GM23338 (cell line): ENCODE results near the gene HLCS. TPM values are rescaled to one million over a fixed set of nuclear protein-coding genes. Genes with fewer than 3 reads are reported as not detected.

Source experiments
- ATAC-seq: fragments of 200-7000 bp; cut with Tn5 transposase; 3 replicates; pipeline ENCODE4 v1.9.1; 2020
- DNase-seq: peaks from one replicate; pipeline ENCODE4 v3.0.0-alpha.2; 2015; ENCODE audit warnings: low spot score
- H2AFZ ChIP-seq: fragments of 200-600 bp; sonication (generic); 2 replicates; pipeline ENCODE4 v1.8.0; 2016; ENCODE audit warnings: antibody characterized with exemption, mild to moderate bottlenecking, moderate library complexity
- H3F3A ChIP-seq: fragments of 200-600 bp; sonication (generic); replicated peaks from 2 replicates; pipeline ENCODE4 v1.8.0; 2017; ENCODE audit warnings: antibody characterized with exemption, mixed run types, low read depth
- H3K27ac ChIP-seq: fragments of 200-600 bp; sonication (generic); 2 replicates; pipeline ENCODE4 v1.6.1; 2016; ENCODE audit warnings: low read depth
- H3K27me3 ChIP-seq: fragments of 200-600 bp; sonication (generic); 2 replicates; pipeline ENCODE4 v1.8.0; 2016; ENCODE audit warnings: mild to moderate bottlenecking, mixed run types, moderate library complexity; ENCODE audit not compliant: insufficient read depth
- H3K36me3 ChIP-seq: fragments of 200-600 bp; sonication (generic); 2 replicates; pipeline ENCODE4 v1.8.0; 2016; ENCODE audit warnings: mild to moderate bottlenecking; ENCODE audit not compliant: insufficient read depth
- H3K4me1 ChIP-seq: fragments of 200-600 bp; sonication (generic); 2 replicates; pipeline ENCODE4 v1.8.0; 2016; ENCODE audit warnings: mild to moderate bottlenecking, moderate library complexity; ENCODE audit not compliant: insufficient read depth
- H3K4me2 ChIP-seq: fragments of 200-600 bp; sonication (generic); 2 replicates; pipeline ENCODE4 v1.7.1; 2017; ENCODE audit warnings: mixed run types
- H3K4me3 ChIP-seq: fragments of 200-600 bp; sonication (generic); 2 replicates; pipeline ENCODE4 v1.6.1; 2016; ENCODE audit warnings: mixed run types
- H3K79me2 ChIP-seq: fragments of 200-600 bp; sonication (generic); replicated peaks from 2 replicates; pipeline ENCODE4 v1.8.0; 2017; ENCODE audit warnings: mild to moderate bottlenecking; ENCODE audit not compliant: insufficient read depth
- H3K9me2 ChIP-seq: fragments of 200-600 bp; sonication (generic); 2 replicates; pipeline ENCODE4 v1.8.0; 2017; ENCODE audit not compliant: insufficient read depth
- H4K20me1 ChIP-seq: fragments of 200-600 bp; sonication (generic); replicated peaks from 2 replicates; pipeline ENCODE4 v1.8.0; 2017; ENCODE audit warnings: mild to moderate bottlenecking; ENCODE audit not compliant: insufficient read depth
- H3K27ac Mint-ChIP-seq: 2 replicates; pipeline ENCODE4 v1.8.0; 2020; ENCODE audit warnings: inconsistent platforms, mild to moderate bottlenecking, moderate library complexity, mixed read lengths
- H3K27me3 Mint-ChIP-seq: 3 replicates; pipeline ENCODE4 v1.8.0; 2022; ENCODE audit warnings: low read depth, mild to moderate bottlenecking, moderate library complexity, mixed read lengths, inconsistent platforms; ENCODE audit not compliant: insufficient read depth, poor library complexity
- H3K36me3 Mint-ChIP-seq: 3 replicates; pipeline ENCODE4 v1.8.0; 2021; ENCODE audit warnings: low read depth, mild to moderate bottlenecking, inconsistent platforms, moderate library complexity, mixed read lengths
- H3K4me1 Mint-ChIP-seq: 3 replicates; pipeline ENCODE4 v1.8.0; 2020; ENCODE audit warnings: mild to moderate bottlenecking, inconsistent platforms, mixed read lengths
- H3K4me3 Mint-ChIP-seq: 3 replicates; pipeline ENCODE4 v1.8.0; 2021; ENCODE audit warnings: moderate library complexity, mild to moderate bottlenecking, inconsistent platforms, mixed read lengths
- H3K9me3 Mint-ChIP-seq: 3 replicates; pipeline ENCODE4 v1.8.0; 2020; ENCODE audit warnings: moderate library complexity, mild to moderate bottlenecking, inconsistent platforms, mixed read lengths
- CREB1 ChIP-seq: fragments of 250-450 bp; sonication (Bioruptor Pico); IDR thresholded peaks from 2 replicates; pipeline ENCODE4 v1.5.0; 2020; ENCODE audit warnings: low read depth, mild to moderate bottlenecking, moderate library complexity
- CTCF ChIP-seq, 2 experiments: fragments of 200-600 bp in 1 of 2; sonication (generic) in 1 of 2; conservative IDR thresholded peaks; 2 replicates each; pipeline versions ENCODE4 v1.5.1 to v1.6.1; 2016 to 2017; ENCODE audit warnings: antibody characterized with exemption in 2 of 2, low read depth in 2 of 2, mild to moderate bottlenecking in 2 of 2, moderate library complexity in 1 of 2
- ETS1 ChIP-seq: IDR thresholded peaks from 2 replicates; pipeline ENCODE4 v1.6.1; 2016; ENCODE audit warnings: antibody characterized with exemption
- EZH2 ChIP-seq: fragments of 200-600 bp; sonication (generic); IDR thresholded peaks from one replicate; pipeline ENCODE4 v1.8.0; 2017; ENCODE audit warnings: antibody characterized with exemption, mild to moderate bottlenecking, low read depth; ENCODE audit not compliant: unreplicated experiment
- POLR2AphosphoS5 ChIP-seq: IDR thresholded peaks from 2 replicates; pipeline ENCODE4 v1.6.1; 2016; ENCODE audit warnings: antibody characterized with exemption, low read depth
- REST ChIP-seq: IDR thresholded peaks from one replicate; pipeline ENCODE4 v1.6.1; 2018; ENCODE audit warnings: antibody characterized with exemption; ENCODE audit not compliant: unreplicated experiment
- STAT1 ChIP-seq: IDR thresholded peaks from one replicate; pipeline ENCODE4 v1.6.1; 2016; ENCODE audit warnings: antibody characterized with exemption; ENCODE audit not compliant: unreplicated experiment
- ZNF114 ChIP-seq: fragments of 250-450 bp; sonication (Bioruptor Pico); IDR thresholded peaks from 2 replicates; pipeline ENCODE4 v1.5.0; 2020; ENCODE audit warnings: mild to moderate bottlenecking, moderate library complexity
- ZNF331 ChIP-seq: fragments of 250-450 bp; sonication (Bioruptor Pico); IDR thresholded peaks from 2 replicates; pipeline ENCODE4 v1.5.0; 2020; ENCODE audit warnings: low read depth, mild to moderate bottlenecking, moderate library complexity
- polyA plus RNA-seq: library from polyadenylated mRNA; unstranded; fragments of >200 nt; fragmentation: Nextera tagmentation; extraction: Ambion mirVana; gene quantifications from 2 replicates; pipeline ENCODE4 v1.2.1, GENCODE V29; 2016
- total RNA-seq: library from RNA; depleted of rRNA; stranded (reverse); fragments of >200 nt; shearing (Covaris generic); gene quantifications from 2 replicates; pipeline ENCODE4 v1.2.3, GENCODE V29; 2014

Gene HLCS
- total and polyA plus RNA-seq, 2 experiments from 2014 or later: 6.1 to 14.7 TPM

DNA sequence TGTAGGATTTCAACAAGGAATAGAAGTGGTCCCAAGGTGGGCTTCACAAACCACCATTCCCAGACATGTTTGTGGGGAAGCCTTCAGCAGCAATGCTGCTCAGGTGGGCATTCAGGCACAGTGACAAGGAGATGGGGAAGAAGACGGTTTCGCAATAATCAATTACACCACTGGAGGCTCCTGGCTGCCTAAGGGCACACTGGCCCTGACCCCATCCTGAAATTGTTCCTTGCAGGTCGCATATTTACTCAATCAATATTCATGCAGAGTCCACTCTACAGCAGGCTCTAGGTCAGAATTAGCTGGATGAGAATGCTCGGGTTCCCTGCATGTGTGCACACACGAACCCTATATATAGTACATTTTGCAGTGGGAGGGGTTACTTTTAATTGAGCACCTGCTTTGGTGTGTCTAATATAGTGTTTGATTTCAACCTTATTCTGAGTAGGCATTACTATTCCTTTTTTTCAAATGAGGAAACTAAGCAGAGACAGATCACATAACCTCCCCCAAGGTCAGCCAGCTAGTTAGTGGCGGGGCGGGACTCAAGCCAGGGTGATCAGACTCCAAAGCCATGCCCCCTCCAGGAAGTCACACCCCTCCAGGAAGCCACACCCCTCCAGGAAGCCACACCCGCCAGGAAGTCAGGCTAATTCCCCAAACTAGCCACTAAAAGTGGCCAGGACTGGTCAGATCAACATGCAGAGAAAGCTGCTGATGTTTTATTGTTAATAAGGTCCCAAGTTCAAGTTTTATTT is 106.5 kb downstream of the HLCS start:
- no peak overlapping the region for H3K4me3 Mint-ChIP-seq
- Histone ChIP-seq H3K4me2 (no peak overlapping the region), H4K20me1 (no peaks in the 10 kb centered on the region), H3K4me1 (peaks cover 4% of the 10 kb centered on the region; the same call in 1 of the 2 replicates), H3K27ac (no peak overlapping the region), H3K36me3 (no peaks in the 10 kb centered on the region), H3F3A (no peaks in the 10 kb centered on the region), H3K4me3 (no peak overlapping the region), H3K27me3 (no peaks in the 10 kb centered on the region), H2AFZ (no peak overlapping the region), H3K9me2 (peaks cover 3% of the 10 kb centered on the region; the same call in 1 of the 2 replicates), H3K79me2 (no peaks in the 10 kb centered on the region)
- H3K9me3 Mint-ChIP-seq: no peaks in the 10 kb centered on the region
- H3K4me1 Mint-ChIP-seq: peaks cover 14% of the 10 kb centered on the region
- TF ChIP-seq ETS1 (no peak), ZNF114 (CRISPR knock-in tag) (no peak), CTCF (conservative IDR thresholded peaks at IDR 0.05; ENCODE audit: low read depth in 2 of 2) (peak; percentile 14 to 39; a peak in 2 of 4 replicates), REST (no peak), EZH2 (no peak), STAT1 (no peak), POLR2AphosphoS5 (no peak), CREB1 (CRISPR knock-in tag) (no peak), ZNF331 (CRISPR knock-in tag) (no peak)
- peak; percentile 79 for DNase-seq
- peak; percentile 99 for ATAC-seq
- H3K27ac Mint-ChIP-seq: no peak overlapping the region
- H3K36me3 Mint-ChIP-seq: no peaks in the 10 kb centered on the region
- peaks cover 2% of the 10 kb centered on the region for H3K27me3 Mint-ChIP-seq
